ENCODE data around the gene ZDHHC14.
A peak's percentile ranks its signal among the peaks of the same experiment; 100 is the strongest.

The ZDHHC14 gene

DNA sequence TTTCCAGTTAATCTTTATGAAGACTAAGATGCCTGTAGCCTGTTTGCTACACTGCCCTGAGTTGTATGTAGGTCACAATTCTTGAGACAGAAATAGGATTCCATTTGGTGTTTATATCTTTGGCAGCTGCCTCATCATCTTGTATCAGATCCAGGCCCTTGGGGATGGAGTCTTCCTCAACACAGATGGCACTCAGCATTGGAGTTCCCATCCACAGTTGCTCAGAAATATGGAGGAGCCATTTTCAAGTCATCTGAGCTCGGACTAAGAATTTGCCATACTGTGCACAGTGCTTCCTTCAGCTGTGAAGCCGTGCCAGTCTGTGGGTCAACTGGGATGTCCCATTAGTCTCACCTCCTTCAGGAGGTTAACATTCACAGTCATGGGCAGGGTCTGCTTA, 156.6 kb downstream of the ZDHHC14 start:
- DNase-seq: no peak

DNA sequence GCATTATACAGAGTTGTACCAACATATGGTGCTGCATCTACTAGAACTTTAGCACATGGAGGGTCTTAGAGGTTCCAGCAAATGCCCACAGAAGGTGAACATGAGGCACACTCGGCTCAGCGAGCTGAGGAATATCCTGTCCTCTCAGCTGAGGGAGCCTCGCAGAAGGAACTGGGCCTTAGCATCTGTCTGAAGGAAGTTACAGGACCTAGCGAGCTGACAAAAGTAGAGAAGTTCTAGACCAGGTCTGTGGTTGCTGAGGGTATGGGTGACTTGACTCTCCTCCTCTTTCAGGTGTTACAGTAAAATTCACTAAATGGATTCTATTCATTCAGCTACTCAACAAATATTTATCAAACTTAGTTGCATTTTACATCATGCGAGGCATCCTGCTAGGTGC, 157.2 kb downstream of the ZDHHC14 start:
- DNase-seq: peak in 1 of 2 donors; percentile 28

DNA sequence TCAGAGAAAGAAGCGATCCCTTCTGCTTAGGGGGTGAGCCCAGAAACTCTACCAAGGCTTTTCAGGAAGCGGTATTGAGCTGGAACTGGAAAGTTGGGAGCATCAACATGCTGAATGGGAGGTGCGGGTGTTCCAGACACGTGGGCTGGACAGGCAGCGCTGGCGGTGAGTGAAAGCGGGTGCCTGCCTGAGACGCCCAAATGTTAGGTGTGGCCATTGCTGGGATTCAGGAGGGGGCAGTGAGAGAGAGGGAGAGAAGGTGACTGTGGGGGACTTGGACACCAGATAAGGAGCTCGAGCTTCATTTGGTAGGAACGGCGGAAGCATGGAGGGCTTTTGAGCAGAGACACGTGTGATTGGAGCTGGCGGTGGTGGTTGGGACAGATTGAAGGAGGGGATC, 157.7 kb downstream of the ZDHHC14 start:
- no peak for DNase-seq

DNA sequence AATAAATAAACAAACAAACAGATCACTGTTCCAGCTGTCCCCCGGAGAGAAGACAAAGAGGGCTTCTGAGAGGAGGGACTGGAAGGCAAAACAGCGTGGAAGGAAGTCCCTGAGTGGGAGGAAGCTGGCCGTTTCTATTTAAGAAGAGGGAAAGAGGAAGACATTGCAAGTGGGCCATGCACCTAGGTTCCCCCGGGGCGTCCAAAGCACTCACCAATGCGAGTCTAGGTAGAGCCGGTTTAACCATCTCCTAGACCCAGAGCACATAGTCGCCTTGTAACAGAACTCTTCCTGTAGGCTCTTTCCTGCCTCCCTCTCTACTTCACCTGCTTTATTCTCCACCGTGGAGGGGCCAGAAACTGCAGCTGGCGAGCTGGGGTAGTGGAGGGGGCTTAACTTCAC, 158.4 kb downstream of the ZDHHC14 start:
- DNase-seq: peak; percentile 39 to 58

DNA sequence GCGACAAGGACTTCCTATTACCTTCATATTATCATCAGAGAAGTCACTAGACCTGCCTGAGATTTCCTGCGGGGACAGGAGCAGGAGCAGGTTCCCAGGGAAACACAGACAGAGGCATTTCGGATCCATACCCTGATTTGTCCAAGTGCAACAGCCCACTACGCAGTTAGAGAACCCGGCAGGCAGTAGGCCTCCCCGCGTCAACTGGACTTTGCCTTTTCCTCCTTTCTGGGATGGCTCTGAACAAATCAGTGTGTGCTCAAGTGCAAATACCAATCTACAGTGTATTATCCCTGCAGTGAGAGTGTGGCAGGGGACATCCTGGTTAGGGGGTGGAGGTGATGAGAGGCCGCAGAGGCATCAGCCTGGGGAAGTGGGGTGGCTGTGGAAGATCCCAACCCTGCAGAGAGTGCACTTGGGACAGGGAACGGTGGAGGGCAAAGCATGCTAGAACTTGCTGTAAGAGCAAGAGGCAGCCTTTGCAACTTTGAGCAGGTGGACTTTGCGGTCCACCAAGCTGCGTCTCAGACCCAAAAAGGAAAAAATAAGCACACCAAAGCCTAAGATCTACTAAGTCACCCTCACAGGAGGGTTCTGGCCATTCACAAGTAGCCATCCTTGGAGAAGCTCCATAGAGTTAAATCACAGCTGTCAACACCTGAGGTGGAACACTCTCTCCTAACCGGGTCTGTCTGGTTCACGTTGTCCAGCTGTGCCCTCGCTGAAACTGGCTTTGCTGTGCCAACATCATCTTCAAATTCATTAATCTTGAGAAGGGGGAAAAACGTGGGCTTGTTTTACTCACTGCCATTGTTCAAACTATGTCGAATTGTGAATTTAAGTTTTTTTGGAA, 159.1 kb downstream of the ZDHHC14 start:
- DNase-seq: no peak

DNA sequence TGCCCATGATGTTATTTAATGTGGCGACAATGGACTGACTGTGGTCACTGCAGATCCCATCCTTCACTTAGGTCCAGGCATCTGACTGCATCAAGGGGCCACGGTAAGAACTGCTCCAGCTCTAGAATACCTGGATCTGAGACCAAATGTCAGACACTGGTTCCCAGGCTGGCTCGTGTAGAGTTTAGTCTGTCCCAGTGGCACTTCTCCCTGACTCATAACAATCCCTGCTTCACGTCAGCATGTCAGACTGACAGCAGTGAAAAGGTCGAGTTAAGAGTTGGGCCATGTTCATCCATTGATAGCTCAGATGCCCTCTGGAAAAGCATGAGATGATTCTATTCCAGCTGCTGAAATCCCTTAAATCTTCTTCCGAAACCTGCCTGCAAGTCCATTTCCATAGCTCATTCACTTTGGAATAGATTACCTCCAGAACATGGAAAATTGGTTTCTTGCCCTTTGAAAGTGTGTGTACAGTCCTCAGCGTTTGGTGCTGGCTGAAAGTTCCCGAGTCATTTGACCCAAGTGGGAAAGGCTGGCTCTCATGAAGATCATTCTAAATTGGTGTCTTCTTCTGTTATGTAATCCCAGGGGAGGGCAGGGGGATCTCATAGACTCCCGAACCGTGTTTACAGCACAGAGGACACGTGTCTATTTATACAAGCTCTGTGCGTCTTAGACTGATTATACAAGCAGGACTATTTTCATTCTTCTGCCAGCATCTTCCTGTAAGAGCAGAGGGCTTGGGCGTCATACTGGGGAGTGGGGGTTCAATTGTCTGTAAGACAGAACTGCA, 160.8 kb downstream of the ZDHHC14 start:
- no peak for DNase-seq

DNA sequence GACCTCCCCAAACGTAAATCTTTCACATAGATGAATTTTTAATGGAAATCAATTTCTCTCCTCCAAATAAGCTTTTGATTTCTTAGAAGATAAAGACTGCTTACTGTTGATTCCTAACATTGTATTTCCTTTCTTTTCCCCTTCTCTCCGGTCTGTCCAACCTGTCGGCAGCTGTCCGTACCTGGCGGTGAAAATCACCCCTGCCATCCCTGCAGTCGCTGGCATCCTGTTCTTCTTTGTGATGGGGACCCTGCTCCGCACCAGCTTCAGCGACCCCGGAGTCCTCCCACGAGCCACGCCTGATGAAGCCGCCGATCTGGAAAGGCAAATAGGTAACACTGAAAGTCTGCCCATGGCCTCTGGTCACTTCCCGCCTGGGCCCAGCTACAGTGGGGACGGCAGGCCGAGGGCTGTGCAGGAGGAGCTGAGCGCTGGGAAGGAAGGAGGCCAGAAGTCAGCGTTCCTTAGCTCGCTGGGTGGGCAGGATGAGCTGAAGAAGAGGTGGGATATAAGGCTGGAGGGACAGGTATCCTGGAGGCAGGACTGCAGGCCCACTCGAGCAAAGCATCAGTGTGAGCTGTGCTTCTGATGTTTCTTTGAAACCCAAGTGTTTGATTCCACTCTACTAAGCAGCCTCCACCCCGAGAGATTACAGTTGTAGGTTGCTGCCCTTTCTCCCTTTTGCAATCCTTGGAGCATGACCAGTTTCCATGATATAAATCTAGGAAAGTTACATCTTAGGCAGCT, 161.6 kb downstream of the ZDHHC14 start:
- DNase-seq: no peak

DNA sequence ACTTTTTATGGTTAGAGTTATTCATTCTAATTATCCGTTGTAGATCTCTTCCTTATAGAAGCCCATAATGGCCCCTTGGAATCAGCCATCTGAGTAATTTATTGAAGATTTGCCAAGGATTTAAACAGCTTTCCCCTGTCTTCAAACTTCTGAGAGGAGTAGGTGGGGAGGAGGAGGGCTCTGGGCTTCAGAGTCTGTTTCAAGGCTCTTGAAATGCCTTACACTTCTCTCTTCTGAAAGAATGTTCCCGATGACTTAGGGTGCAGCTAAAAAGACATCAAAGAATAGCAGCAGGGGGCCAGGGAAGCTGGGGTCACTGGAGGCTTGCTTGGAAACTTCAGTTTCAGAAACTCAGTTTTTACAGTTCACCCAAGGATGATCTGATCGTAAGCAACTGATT, 165.3 kb downstream of the ZDHHC14 start:
- no peak for DNase-seq

DNA sequence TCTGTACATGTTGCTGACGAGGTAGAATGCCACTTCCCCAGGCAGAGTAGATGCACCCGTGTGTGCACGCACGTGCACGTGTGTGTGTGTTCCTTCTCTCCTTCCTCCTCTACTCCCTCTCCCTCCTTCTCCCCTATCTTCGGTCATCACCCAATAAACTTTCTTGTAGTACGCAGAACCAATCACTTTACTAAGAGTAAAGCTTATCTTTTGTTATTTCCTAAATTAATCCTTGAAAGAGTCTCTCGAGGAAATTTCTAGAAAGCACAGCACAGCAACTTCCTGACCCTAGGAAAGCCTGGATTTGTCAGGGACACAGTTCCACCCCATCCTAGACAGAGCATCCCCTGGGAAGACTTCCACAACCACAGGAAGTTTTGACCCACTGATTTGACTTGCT, 166.1 kb downstream of the ZDHHC14 start:
- DNase-seq: no peak

DNA sequence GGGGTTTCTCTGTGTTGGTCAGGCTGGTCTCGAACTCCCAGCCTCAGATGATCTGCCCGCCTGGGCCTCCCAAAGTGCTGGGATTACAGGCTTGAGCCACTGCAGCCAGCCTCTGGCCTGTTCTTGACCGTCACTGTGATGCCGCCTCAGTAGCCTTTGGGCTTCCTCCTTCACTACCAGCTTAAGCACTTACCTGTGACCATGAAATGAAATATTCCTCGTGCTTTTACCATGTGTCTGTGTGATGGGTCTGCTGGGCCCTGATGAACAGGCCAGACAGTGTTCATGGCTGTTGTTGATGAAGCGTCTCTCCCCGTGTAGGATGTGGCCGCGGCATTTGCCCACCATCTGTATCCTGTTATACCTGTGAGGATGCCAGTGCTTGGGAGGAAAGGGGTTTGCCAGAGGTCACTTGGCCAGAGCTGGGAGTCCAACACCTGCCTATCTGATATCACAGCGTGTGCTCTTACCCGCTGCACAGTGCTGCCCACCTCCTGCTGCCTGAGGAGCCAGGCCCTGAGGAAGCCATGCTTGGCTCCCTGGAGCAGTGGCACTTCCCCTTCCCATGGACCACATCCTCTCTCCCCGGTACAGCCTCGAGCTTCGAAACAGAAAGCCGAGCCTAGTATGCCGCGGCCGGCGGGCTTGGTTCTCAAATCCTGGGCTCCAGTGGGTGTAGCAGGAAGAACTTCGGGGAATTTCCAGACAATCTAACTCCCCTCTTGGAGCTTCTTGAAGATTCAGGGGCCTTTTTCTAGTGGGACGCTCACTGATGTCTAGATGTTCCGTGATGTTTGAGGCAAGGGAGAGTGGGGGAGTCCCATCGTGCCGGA, 167.9 kb downstream of the ZDHHC14 start:
- peak; percentile 57 to 75 for DNase-seq

DNA sequence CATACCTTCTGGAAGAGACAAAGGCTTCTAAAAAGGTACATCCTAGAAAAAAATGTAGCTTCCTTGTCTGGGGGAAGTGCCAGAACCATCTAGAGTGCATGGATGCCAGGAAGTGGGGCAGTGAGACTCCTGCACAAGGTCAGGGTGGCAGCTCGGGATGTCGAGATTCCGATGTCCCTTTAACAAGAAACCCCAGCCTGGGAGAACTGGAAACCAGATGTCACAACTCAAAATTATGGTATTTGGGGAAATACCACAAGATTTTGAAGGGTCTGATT, 168.4 kb downstream of the ZDHHC14 start:
- no peak for DNase-seq

DNA sequence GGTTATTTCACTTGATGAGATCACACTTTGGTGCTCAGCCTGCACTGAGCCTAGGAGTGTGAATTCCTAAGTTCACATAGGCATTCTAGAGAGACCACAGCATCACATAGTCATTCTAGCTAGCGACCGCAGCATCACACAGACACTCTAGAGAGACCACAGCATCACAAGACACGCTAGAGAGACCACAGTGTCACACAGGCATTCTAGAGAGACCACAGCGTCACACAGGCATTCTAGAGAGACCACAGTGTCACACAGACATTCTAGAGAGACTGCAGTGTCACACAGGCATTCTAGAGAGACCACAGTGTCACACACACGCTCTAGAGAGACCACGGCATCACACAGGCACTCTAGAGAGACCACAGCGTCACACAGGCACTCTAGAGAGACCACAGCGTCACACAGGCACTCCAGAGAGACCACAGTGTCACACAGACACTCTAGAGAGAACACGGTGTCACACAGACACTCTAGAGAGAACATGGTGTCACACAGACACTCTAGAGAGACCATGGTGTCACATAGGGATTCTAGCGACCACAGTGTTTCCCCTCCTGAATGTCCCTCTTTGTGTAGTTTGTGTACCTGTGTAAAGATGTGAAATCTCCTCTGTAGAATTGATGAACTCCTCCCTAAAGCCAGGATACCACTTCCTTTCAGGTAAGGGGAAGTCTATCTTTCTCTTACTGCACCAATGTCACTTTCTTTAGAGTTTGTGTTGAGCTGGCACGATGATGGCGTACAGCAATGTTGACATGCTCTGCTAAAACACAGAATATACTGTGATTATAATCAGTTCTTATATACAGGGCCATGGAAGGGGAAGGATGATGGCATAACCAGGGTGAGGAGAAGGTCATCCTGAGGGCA, 169.4 kb downstream of the ZDHHC14 start:
- DNase-seq: peak in 1 of 2 donors; percentile 8

DNA sequence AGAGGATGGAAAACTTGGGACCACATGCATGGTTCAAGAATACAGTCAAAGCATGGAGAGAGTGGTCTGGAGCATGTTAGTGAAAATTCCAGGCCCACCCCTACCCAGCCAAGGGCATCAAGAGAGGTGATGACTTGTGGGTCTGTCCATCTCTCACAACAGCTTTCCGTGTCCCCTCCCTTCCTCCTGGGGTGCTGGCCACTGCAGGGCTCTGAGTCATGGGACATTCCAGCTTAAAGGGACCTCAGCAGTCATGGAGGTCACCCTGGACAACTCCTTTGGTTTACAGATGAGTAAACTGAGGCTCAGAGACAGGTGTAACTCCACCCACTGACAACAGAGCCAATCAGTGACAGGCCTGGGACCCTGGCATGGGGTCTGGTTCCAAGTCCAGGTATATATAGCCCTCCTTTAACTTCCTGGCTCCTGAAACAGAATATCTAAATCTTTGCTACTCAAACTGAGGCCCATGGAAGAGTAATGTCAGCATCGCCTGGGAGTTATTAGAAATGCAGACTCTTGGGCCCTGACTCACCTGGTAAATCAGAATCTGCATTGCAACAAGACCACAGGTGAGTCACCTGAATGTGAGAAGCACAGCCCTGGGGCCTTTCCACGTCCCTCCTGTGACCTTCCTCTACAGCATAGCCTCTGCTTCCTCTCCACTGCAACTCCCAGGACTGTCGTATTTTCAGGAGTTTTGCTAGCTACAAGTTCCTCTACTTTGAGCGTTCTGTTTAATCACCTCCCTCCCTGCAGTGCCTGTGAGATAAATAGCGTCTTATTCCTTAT, 170.2 kb downstream of the ZDHHC14 start:
- no peak for DNase-seq

DNA sequence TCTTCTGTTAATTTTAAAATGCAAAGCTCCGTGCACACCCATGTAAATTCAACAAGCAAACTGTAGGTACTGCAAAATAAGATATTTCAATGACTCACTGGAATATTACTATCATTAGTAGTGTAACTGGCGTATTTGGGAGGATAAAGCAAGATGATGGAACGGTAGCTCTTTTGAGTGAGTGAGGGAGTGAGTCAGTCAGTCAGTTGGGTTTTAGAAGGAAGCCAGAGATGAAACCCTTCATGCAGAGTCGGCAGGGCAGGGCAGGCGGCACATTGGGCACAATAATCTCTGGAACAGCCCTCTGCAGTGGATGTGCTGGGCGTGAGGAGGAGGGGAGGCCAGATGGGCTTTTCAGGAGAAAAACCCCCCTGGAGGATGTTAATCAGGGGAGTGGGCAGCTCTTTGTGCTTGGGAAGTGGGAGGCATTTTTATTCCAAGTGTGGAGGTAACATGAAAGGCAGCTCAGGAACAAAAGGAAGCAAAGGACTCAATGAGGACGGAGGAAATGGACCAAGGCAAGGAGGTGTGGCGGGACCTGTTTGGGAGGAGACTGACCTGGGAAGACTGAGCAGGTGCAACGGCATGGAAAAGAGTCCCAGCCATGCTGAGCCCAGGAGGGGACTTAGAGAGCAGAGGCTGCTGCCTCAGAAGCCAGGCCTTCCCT, 171.2 kb downstream of the ZDHHC14 start:
- no peak for DNase-seq

DNA sequence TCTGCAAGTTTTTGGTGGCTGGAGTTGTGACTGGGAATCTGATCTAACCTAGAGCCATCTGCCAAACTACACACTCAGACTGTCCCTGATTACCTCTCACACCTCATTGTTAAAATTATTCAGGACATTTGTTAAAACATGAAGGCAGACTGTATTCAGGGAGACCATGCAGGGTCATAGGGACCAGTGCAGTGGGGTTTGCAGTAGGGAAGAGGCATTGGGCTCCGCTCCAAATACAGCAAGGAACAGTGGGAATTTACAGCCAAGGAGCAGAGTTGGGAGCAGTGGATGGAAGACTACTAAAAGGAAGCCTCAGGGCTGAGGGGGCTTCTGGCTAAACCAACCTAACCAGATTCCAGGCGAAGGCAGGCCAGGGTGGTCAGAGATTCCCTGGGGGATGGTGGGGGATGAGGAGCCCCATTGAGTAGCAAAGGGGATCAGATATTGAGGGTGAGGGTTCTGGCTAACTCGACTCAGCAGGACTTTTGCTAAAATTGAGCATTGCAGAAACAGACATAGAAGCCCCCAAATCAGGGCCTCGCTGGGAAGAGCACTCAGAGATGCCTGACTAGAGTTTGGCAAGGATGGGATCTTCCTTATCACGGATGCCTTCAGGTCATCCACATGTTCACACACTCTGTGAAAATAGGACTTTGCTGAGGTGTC, 172.0 kb downstream of the ZDHHC14 start:
- DNase-seq: no peak

DNA sequence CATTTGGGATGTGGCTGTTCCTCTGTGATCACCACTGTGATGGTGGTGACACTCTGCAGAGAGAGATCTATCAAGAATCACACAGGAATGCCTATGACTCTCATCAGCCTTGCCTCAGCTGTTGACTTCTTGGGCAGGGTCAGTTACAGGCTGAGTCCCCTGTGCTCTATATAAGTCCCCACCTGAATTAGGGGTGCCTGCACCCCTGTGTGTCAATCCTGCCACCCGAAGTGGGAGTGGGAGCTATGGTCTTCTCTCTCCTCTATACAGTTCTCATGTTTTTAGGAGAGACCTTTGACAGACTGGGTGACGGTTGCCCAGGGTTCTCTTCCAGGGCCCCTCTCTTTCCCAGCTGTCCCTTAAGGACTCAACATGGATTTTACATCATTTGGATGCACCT, 173.8 kb downstream of the ZDHHC14 start:
- DNase-seq: no peak

DNA sequence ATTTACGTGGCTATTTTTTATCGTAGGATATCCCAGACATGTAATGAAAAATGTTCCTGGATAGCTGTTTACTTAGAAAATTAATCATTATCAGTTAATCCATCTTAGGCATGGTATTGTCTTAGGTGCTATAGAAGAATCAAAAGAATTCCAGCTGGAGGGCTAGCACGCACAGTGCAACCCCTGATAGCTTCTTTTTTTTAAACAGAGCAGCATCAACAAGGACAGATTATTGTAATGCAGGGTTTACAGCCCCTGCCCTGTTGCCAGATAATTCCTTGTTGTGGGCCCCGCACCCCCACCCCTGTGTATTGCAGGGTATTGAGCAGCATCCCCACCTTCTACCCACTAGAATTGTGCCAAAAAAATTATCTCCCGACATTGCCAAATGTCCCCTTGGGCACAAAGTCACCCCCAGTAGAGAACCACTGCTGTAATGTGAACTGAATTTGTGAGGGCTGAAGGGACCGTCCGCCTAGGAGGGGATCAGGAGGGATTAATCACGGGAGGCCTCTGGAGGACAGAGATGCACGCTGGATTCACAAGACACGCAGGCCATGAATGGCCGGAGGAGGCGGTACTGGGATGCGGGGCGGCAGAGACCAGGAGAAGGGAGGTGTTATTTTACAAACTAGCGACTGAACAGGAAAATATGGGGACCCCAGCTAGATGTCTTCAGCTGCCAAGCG, 174.6 kb downstream of the ZDHHC14 start:
- no peak for DNase-seq

DNA sequence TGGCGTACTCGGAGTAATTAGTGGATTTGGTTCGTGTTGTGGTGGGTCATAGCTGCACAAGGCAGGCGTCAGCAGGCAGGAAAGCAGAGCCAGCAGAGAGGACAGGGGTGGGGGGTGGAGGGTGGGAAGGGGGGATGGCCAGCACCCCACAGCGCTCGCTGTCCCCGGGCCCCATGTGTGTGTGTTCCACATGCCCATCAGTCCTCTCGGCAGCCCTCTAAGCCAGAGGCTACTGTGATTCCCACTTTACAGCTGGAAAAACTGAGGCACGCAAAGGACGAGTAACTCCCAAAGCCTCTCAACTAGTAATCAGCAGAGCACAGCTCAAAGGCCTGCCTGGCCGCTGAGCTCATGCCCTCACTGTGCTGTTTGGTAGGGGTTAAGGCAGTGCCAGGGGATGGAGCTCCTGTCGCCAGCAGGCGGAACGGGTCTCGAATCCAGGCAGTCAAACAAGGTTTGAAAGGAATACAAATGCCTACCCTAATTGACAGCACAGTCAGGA, 175.2 kb downstream of the ZDHHC14 start:
- no peak for DNase-seq
